HG02885 (cell line): Measurements from ENCODE around the gene ASH1L.
"Not testable (repeated sequence)": the region's sequence is repeated elsewhere in the genome, so short reads cannot be mapped to it uniquely, and the experiment has no call there.

Source experiments
- ATAC-seq: cut with Tn5 transposase; IDR thresholded peaks from one replicate; pipeline ENCODE4 v1.9.1; 2021; ENCODE audit warnings: mild to moderate bottlenecking; ENCODE audit not compliant: unreplicated experiment, poor library complexity

ASH1L gene

DNA sequence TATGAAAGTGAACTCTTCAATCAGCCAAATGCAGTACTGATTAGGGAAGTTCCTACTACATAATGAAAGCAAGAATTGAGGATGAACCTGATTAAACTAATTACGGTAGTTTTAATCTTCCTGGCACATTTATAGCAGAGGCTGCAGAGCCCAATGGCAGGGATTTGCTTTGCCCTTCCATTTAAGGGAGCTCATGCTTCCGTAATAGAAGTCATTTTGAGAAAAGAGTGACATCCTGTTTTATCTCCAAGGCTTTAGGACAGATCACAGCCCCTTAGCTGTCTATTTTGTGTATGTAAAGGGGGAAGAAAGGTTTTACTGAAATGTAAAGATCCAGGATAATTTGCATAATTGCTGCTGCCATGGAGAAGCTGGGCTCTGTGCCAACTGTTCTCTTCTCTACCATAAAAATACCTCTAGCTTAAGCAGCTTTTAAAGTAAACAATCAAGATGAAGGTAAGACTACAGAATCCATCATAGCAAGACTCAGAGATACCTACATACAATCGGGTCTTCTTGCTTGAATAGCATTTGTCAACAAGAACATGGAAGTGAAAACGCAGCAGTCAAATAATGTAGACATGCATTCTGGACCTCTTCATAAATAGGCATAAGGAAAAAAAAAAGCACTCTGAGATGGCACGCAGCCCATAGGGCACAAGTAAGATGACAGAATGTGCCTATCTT lies 62.5 kb downstream of the ASH1L start:
- no peak for ATAC-seq

DNA sequence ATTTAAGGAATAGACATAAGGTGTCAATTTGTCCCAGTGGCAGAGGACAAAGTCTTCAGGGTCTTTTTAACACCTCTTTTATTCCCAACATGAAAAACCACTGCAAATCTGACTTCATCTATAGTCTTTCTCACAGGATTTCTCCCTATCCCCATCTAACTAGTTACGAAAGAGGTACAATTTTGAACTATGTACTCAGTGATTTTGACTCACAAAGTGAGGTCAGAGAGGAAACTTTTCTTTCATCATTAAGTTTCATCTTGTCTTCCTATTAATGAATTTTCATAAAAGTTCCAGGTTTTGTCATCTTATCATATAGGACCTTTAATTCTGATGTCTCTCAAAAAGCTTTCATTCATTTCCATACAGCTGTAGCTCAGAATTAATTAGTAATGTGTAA lies 63.3 kb downstream of the ASH1L start:
- ATAC-seq = no peak

DNA sequence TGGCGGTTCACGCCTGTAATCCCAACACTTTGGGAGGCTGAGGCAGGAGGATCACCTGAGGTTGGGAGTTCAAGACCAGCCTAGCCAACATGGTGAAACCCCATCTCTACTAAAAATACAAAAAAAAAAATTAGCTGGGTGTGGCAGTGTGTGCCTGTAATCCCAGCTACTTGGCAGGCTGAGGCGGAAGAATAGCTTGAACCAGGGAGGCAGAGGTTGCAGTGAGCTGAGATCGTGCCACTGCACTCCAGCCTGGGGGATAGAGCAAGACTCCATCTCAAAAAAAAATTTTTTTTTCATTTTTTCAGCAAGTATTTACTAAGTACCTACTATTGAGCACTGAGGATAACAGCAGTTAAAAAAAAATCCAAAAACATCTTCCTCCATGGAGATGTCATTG lies 69.0 kb downstream of the ASH1L start:
- ATAC-seq = not testable (repeated sequence)

DNA sequence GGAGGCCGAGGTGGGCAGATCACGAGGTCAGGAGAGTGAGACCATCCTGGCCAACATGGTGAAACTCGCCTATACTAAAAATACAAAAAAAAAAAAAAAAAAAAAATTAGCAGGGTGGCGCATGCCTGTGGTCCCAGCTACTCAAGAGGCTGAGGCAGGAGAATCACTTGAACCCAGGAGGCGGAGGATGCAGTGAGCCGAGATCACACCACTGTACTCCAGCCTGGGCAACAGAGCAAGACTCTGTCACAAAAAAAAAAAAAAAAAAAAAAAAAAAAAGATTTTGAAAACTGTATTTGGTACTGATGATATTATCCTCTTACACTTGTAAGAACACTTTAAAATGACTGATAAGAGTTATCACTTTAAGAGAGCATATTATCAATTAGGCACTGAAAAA lies 74.2 kb downstream of the ASH1L start:
- not testable (repeated sequence) for ATAC-seq

DNA sequence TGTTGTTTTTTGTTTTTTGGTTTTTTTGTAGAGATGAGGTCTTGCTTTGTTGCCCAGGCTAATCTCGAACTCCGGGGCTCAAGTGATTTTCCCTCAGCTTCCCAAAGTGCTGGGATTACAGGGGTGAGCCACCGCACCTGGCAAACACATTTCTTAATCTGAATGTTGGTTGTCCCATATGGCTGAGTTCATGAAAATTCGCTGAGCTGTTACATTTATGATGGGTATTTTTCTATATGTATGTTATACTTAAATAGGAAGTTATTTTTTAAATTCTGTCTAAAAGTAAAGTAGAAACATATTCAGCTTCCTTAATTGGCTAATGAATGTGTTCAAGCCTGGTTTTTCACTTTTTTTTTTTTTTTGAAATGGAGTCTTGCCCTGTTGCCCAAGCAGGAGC lies 75.1 kb downstream of the ASH1L start:
- ATAC-seq = no peak

DNA sequence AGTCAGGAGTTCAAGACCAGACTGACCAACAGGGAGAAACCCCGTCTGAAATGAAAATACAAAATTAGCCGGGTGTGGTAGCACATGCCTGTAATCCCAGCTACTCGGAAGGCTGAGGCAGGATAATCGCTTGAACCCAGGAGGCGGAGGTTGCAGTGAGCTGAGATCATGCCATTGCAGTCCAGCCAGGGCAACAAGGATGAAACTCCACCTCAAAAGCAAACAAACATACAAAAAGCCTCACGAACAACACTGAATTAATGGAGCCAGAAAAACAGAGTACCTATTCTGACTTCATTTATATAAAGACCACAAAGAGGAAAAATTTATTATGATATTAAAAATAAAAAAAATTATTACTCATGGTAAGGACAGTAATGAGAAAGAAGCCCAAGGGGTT lies 75.7 kb downstream of the ASH1L start:
- not testable (repeated sequence) for ATAC-seq

DNA sequence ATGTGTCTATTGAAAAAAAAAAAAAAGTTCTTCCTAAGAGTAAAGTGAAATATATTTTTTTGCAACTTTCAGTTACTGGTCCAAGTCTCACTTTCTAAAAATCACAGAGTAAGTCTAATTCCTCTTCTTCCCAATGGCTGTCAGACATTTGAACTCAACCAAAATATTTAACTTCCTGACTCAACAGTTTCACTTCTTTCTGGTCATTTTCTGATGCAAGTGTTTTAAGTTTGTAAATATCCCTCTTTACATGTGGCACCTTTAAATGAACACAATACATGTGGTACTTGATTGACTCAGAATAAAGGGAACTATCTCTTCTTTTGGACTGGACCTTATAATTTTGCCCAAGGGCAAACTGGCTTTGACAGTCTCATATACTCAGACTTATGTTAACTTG lies 76.7 kb downstream of the ASH1L start:
- no peak for ATAC-seq

DNA sequence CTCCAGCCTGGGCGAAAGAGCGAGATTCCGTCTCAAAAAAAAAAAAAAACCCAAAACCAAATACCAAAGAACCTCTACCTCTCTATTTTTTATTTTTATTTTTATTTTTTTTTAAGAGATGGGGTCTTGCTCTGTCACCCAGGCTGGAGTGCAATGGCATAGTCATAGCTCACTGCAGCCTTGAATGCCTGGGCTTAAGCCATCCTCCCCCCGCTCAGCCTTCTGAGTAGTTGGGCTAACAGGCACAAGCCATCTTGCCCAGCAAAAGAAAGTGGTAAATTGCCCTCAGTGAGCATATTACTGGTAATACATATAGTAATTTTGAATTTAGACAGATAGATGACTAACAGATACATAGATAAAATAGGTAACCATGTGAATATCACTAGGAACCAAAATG lies 77.4 kb downstream of the ASH1L start:
- ATAC-seq = no peak

DNA sequence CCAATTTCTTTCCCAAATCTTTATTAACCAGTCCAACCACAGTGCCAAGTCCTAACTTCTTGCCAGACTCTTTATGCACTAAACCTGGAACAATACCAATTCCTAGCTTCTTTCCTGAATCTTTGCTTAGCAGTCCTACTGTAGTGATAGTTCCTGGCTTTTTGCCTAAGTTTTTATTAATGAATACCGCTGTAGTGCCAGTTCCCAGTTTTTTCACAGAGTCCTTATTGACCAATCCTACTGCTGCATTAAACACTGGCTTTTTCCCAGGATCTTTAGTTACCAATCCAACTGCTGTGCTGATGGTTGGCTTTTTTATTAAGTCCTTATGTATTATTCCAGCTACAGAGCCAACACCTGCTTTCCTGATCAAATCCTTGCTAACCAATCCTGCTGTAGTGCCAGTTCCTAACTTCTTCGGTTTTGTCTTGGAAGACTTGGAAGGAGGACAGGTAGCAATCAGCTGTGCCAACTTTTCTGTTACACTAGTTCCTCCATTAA lies 80.8 kb downstream of the ASH1L start:
- no peak for ATAC-seq

DNA sequence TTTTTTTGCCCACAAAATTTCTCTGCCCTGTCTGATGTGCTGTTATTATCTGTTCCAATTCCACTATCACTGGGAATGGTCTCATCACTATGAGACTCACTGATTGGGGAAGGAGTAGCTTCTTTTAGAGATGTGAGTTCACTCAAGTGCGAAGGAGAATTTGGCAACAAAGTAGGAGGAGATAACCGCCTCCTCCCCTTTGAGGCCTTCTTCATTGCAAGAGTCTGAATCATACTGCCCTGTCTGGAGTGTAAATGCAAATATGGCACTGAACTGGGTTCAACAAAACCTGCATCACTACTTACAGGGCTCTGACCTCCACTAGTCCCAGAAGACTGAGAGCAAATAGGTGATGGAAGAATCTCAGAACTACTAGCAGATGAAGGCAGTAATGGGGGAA lies 83.4 kb downstream of the ASH1L start:
- ATAC-seq = no peak

DNA sequence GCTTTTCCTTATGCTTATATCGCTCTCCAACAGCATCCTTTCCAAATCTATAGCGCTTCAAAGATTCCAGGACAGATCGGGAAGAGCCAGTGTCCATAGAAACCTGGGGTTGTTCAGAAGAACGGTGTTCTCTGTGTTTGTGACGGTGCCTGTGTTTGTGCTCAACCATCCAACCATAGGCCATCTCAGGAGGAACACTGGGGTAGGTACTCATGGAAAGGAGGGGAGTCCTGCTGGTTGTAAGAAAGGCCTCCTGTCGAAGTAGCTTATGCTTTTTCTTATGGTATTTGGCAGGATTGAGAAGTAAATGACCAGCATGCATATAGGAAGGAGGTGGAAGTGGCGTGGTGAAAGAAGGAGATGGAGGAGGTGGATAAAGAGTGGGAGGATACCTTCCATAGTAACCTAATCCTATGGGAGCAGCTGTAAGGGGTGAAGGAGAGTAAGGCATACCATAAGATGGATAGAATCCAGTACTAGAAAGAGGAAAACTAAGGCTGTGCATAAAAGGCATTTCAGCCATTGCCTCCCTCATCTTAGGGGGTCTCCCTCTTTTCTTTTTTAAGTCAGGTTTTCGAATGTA lies 84.2 kb downstream of the ASH1L start:
- no peak for ATAC-seq

DNA sequence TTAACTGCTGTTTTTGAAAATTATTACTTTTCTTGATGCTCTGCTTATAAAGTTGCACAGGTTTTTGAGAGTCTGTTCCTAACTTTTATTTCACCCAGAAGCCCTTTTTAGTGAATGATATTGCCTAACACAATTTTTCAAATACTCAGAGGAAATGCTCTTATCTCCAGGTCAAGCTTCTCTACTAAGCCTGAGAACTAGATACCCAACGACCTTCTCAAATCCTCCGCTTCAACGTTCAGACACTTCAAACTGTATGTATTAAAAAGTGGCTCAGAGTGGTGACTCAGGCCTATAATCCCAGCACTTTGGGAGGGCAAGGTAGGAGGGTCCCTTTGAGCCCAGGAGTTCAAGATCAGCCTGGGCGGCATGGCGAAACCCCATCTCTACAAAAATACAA lies 88.5 kb downstream of the ASH1L start:
- no peak for ATAC-seq

DNA sequence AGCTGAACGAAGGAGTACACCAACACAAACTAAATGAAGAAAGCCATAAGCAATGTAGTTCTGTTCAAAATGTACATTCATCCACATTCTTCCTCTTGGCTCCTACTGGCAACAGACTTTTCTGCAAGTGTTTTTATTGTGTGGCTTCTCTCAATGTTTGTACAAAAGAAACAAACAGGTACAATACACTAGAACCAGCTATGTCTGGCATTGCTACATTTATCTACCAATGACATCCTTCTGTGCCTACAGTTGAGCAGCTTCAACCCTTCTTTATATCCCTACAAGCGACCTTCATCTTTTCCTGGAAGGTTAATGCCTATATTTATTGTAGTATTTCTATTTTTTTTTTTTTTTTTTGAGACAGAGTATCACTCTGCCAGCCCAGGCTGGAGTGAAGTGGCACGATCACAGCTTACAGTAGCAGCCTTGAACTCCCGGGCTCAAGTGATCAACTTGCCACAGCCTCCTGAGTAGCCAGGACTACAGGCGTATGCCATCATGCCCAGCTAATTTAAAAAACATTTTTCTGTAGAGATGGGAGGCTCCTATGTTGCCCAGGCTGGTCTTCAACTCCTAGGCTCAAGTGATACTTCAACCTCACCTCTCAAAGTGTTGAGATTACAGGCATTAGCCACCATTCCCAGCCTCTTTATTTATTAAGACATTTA lies 89.3 kb downstream of the ASH1L start:
- no peak for ATAC-seq

DNA sequence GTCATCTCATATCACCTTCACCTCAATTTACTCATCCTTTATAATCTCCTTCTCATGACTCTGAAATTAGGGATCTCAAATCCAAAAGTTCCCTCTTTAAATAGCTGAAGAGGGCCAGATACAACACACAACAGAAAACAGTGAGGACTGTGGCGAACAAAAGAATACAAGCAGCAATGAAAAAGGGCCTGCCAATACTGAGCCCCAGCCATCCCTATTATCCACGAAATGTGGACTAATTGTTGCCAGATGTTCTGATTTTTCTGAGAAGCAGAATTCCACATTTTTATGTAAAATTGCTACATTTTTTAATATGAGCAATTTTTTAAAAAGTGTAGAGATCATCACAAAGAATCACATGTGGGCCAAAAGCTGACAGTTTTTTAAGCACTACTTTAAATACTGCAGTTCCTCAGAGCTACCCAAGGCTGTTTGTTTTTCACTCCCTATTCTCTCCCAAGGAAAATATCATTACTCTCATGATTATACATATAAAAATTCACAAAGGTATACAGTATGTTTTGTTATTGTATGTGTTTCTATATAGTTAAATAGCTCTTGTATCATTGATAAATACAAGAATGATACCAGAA lies 90.0 kb downstream of the ASH1L start:
- no peak for ATAC-seq

DNA sequence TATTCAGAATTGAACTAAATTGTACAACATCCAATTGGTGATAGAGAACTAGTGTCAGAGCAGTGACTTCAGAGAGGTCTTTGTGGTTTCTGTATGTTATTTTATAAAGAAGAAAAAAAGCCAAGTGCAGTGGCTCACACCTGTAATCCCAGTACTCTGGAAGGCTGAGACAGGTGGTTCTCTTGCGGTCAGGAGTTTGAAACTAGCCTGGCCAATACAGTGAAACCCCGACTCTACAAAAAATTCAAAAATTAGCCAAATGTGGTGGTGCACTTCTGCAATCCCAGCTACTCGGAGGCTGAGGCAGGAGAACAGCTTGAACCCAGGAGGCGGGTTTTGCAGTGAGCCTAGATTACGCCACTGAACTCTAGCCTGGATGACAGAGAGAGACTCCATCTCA lies 90.7 kb downstream of the ASH1L start:
- no peak for ATAC-seq

DNA sequence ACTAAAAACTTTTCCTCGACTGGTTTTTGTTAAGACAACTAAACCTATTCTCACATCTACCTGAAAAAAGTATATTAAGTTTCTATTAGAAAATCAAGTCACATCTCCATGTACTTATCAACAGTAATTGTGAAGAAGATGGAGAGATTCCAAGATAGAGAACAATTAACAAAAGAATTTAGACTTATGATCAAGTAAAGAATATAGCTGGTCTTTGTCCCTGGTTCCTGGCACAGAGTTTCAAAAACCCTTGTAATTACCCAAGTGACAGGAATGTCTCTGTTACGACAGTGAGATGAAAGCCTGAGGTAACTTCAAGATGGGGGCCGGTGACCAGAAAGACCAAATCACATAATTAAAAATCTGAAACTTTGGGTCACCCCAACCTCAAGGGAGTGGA lies 91.6 kb downstream of the ASH1L start:
- no peak for ATAC-seq

DNA sequence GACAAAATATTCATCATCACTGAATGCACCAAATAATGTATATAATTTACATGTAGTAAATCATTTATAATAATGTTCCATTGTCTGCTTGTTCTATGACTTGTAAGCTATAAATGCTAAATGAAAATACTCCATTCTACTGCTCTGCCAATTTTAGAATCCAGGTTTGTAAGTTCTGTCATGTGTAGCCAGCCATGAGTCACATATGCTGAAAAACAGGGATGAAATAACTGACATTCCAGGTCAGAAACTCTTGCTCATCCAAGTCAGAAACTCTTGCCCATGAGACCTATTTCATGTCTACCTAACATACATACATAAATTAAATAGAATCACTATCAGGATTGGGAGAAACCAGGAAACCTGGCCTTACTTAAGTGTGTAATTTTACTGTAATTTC lies 95.6 kb downstream of the ASH1L start:
- ATAC-seq = no peak

DNA sequence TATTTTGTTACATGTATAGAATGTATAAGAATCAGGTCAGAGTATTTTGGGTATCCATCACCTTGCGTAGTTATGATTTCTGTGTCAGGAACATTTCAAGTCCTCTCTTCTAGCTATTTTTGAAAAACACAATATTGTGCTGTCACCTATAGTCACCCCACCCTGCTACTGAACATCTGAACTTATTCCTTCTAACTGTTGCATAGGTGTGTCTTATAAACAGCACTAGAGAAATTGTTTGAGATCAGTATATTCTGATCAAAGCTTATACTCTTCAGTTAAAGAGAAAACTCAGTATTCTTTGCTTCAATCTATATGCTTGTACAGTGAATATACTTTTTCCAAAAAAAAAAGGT lies 96.0 kb downstream of the ASH1L start:
- no peak for ATAC-seq

DNA sequence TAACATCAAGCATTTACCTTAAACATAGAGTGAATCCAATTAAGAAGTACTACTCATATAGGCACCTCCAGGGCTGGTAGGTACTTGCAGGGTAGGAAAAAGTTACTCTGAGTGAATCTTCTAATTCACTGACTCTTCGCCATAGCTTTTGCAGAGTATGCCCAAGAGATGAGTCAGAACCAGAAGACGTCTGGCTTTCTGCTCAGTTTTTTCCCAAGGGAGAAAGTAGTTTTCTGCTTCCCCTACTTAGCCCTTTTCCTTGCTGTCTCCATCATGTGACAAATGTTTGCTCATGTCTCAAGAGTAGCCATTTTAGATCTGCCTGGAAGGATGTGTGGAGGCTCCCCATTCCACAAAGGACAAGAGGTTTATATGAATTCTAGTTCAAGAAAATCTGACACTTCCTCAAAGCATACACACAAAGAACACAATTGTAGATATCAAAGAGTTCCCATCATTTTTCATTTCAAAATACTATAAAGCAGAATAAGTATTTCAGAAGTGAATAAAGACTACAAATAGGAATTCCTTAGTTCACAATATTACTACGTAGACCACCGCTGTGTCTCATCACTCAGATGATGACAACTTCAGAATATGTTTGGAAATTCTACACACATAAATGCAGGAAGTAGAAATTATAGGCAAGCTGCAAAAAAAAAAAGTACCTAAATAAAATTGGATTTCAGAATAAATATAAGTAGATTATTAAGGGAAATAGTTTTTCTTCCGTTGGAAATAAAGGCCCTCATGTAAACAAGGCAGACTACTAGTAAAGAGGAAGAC lies 98.5 kb downstream of the ASH1L start:
- ATAC-seq = no peak

DNA sequence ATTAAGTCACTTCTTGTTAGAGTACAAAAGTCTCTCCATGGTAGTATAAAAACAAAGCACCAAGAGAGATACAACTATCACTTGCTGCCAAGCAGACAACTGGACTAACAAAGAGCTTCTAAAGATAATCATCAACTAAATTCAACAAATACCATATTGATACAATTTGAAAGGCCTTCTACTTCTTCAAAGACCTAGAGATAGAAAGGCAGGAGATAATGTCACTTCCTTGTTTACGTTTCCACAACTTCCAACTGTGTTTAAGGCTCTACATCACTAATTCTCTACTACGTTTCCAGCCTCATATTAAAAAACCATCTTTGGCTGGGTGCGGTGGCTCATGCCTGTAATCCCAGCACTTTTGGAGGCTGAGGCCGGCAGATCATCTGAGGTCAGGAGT lies 104.5 kb downstream of the ASH1L start:
- no peak for ATAC-seq

DNA sequence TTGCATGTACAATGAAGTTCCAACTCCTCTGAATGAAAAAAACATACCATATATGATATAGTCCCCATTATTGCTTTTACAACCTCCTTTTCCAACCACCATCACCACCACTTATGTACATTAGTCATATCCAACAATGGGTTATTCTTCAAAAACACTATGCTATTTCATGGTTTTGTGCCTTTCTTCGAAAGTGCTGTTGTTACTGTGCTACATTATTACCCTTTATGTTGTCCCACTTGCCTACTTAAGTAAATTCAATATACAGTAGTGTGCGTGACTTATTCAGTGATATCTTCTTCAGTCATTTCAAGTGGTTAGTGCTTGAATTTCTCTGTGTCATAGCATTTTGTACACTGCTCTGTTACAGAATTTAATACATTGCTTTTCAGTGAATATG lies 105.3 kb downstream of the ASH1L start:
- no peak for ATAC-seq
